HFFc6 (cell line): Measurements from ENCODE around the gene YOD1. TPM values are rescaled to one million over a fixed set of nuclear protein-coding genes. Genes with fewer than 3 reads are reported as not detected.
"Not testable (repeated sequence)": the region's sequence is repeated elsewhere in the genome, so short reads cannot be mapped to it uniquely, and the experiment has no call there.

Experiments
- DNase-seq: peaks from one replicate; pipeline ENCODE4 v3.0.0-alpha.2; 2018
- H3K27ac Mint-ChIP-seq: 2 replicates; pipeline ENCODE4 v1.8.0; 2020; ENCODE audit warnings: mild to moderate bottlenecking, mixed read lengths
- H3K27me3 Mint-ChIP-seq: 2 replicates; pipeline ENCODE4 v1.8.0; 2021; ENCODE audit warnings: mild to moderate bottlenecking, moderate library complexity, mixed read lengths; ENCODE audit not compliant: insufficient read depth
- H3K36me3 Mint-ChIP-seq: 2 replicates; pipeline ENCODE4 v1.8.0; 2021; ENCODE audit warnings: low read depth, mixed read lengths
- H3K4me1 Mint-ChIP-seq: 2 replicates; pipeline ENCODE4 v1.8.0; 2020; ENCODE audit warnings: low read depth, mixed read lengths
- H3K4me3 Mint-ChIP-seq: 2 replicates; pipeline ENCODE4 v1.8.0; 2020; ENCODE audit warnings: mild to moderate bottlenecking, moderate library complexity, mixed read lengths
- H3K9me3 Mint-ChIP-seq: 2 replicates; pipeline ENCODE4 v1.8.0; 2020; ENCODE audit warnings: mild to moderate bottlenecking, mixed read lengths
- CTCF ChIP-seq: fragments of 200-600 bp; sonication (generic); IDR thresholded peaks from 2 replicates; pipeline ENCODE4 v1.5.0; 2021; ENCODE audit warnings: antibody characterized with exemption, mild to moderate bottlenecking
- total RNA-seq, 6 experiments: library from RNA; stranded (reverse); fragmentation: NEBNext Ultra II Directional; extraction: Animal tissue kit (Norgen Biotek cat#: 25700); gene quantifications; 2 replicates in 1 of 6; 3 replicates in 5 of 6; pipeline ENCODE4 v1.2.3, GENCODE V29; 2021

YOD1 gene
- total RNA-seq, 6 experiments from 2014 or later: 6.5 to 10.6 (median 7.1) TPM

DNA sequence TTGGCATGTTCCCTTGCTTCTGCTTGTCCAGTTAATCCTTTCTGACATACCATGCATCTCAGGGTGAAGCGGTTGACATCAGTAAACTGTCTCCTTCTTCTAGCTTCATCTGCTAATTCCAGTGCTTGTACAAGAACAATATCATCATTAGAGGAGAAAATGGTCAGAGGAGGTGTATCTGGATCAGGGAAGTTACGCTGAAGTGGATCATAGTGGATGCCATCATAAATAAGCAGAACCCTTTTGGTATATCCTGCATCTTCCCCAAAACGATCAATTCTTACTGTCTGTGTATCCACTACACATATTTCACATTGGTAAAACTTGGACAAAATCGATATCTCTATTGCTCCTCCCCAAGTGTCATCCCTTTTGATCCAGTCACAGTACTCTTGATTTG is 2.0 kb downstream of the YOD1 start:
- Mint-ChIP-seq H3K27ac (no peak overlapping the region), H3K4me3 (peak overlapping the region; percentile 97), H3K4me1 (peaks cover 79% of the 10 kb centered on the region)

GRCh38 chr1:207048041-207048440 is 3.0 kb downstream of the YOD1 start:
- DNase-seq: no peak
- Mint-ChIP-seq H3K27ac (peak overlapping the region; percentile 19; the same call in 1 of the 2 replicates), H3K4me3 (peak overlapping the region; percentile 69), H3K27me3 (peaks cover 3% of the 10 kb centered on the region; the same call in 1 of the 2 replicates), H3K4me1 (peaks cover 80% of the 10 kb centered on the region), H3K9me3 (no peaks in the 10 kb centered on the region), H3K36me3 (peaks cover 50% of the 10 kb centered on the region)
- no peak for TF ChIP-seq CTCF

More for the DNA sequence above, 2.0 kb downstream of the YOD1 start:
- Mint-ChIP-seq H3K36me3 (peaks cover 43% of the 10 kb centered on the region), H3K9me3 (no peaks in the 10 kb centered on the region), H3K27me3 (peaks cover 6% of the 10 kb centered on the region)
- no peak for TF ChIP-seq CTCF
- no peak for DNase-seq

GRCh38 chr1:207047505-207047904 is 3.5 kb downstream of the YOD1 start:
- no peaks in the 10 kb centered on the region; the same call in 1 of the 2 replicates for H3K27me3 Mint-ChIP-seq
- H3K4me3 Mint-ChIP-seq: peak overlapping the region; percentile 69
- no peaks in the 10 kb centered on the region for H3K9me3 Mint-ChIP-seq
- no peak for DNase-seq
- no peak for TF ChIP-seq CTCF
- H3K4me1 Mint-ChIP-seq: peaks cover 80% of the 10 kb centered on the region
- H3K27ac Mint-ChIP-seq: no peak overlapping the region
- H3K36me3 Mint-ChIP-seq: peaks cover 56% of the 10 kb centered on the region

DNA sequence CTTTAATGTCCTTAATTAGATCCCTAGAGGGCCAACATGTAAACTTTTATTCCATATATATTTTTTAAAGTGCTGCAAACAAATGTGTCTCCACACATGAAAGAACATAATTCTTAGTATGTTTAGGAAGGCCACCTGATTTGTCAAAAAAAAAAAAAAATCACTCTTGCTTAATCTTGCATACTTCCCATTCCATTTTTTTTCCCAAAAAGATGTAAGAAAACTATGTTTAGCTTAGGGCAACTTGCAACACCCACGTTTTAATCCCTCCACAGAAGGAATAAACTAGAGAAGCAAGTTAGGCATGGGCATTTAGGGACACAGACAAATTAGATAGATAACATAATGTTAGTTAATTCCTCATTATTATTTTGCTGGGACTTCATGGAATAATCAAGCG is 5.6 kb downstream of the YOD1 start:
- Mint-ChIP-seq H3K9me3 (no peaks in the 10 kb centered on the region), H3K36me3 (peaks cover 62% of the 10 kb centered on the region), H3K27ac (no peak overlapping the region), H3K27me3 (no peaks in the 10 kb centered on the region), H3K4me1 (peaks cover 72% of the 10 kb centered on the region), H3K4me3 (peak overlapping the region; percentile 65)
- no peak for TF ChIP-seq CTCF
- no peak for DNase-seq

- DNase-seq, H3K27me3 Mint-ChIP-seq, H3K9me3 Mint-ChIP-seq, H3K4me3 Mint-ChIP-seq: not testable (repeated sequence)
- H3K27ac Mint-ChIP-seq: peak overlapping the region; percentile 39; the same call in 1 of the 2 replicates
- peaks cover 31% of the 10 kb centered on the region for H3K36me3 Mint-ChIP-seq
- H3K4me1 Mint-ChIP-seq: peaks cover 53% of the 10 kb centered on the region
Observed at GRCh38 chr1:207041397-207041796, 9.6 kb downstream of the YOD1 start.

DNA sequence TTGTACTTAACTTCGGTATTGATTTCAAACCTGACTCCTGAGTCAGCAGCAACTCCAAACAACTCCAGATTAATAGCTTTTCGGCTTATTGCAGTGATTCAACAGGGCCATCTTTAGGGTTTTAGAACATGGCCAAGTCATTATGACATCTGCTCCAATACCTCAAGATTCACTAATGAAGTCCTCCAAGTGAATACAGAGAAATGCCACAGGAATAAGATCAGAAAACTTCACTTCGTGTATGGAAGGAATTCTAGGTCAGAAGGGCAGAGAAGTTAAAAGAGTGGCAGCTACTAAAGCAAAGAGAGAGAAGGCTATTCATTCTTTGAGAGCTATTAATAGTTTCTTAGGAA is 10.9 kb downstream of the YOD1 start:
- Mint-ChIP-seq H3K36me3 (peaks cover 23% of the 10 kb centered on the region), H3K4me1 (peaks cover 41% of the 10 kb centered on the region), H3K27ac (peak overlapping the region; percentile 65), H3K27me3 (peaks cover 2% of the 10 kb centered on the region; the same call in 1 of the 2 replicates), H3K4me3 (peak overlapping the region; percentile 7), H3K9me3 (no peaks in the 10 kb centered on the region)
- peak; percentile 76 for DNase-seq
- TF ChIP-seq CTCF: no peak
